Stimulated activated naive CD4-positive, alpha-beta T cell (primary cell): Measurements from ENCODE around the gene SLC5A4.
"Not testable (repeated sequence)": the region's sequence is repeated elsewhere in the genome, so short reads cannot be mapped to it uniquely, and the experiment has no call there.

Experiments used
- DNase-seq, 6 experiments: peaks; one replicate each; lab custom pipeline; 2025; lab: John Stamatoyannopoulos, UW

SLC5A4 gene

DNA sequence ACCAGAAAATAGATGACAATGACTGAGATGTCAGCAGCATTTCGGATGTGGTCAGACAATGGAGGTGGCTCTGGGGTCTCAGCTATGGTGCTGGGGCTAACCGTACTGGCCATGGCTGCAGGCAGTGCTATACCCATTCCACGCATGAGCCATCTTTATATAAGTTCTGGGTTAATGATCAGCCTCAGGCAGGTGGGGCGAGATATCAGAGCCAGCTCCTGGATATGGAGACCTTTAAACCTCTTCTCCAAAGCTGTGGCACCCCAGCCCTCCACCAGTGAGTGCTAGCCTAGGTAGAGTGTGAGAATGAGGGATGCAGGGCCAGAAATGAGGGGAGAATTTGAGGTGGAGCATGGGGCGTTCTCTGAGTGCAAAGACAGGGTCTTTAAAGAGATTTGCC lies at the start of gene SLC5A4:
SLC5A4 (minus strand) TSS at position 131 of the 400 bp plus-strand sequence; CDS start at position 113, 18 bp downstream.
- DNase-seq: no peak

GRCh38 chr22:32293921-32294320 lies 38.8 kb upstream of the SLC5A4 start:
- DNase-seq: not testable (repeated sequence)

- DNase-seq: no peak
These were observed 31.2 kb upstream of the SLC5A4 start for GRCh38 chr22:32286290-32286840.

GRCh38 chr22:32281072-32281471 lies 25.9 kb upstream of the SLC5A4 start:
- DNase-seq: no peak

GRCh38 chr22:32275353-32275752 lies 20.2 kb upstream of the SLC5A4 start:
- not testable (repeated sequence) for DNase-seq

DNA sequence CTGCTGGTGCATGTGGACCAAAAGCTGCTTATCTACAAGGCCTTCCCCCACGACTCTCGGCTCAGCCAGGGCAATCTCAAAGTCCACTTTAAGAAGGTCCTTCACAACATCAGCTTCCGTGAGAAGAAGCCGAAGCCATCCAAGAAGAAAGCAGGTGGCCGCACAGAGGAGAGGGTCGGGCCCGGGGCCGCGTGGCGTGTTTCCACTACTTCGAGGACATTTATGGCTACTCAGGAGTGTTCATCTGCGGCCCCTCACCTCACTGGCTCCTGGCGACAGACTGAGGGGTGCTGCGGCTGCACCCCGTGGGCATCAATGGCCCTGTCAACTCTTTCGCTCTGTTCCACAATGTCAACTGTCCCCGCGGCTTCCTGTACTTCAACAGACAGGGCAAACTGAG lies 16.2 kb upstream of the SLC5A4 start:
- no peak for DNase-seq

DNA sequence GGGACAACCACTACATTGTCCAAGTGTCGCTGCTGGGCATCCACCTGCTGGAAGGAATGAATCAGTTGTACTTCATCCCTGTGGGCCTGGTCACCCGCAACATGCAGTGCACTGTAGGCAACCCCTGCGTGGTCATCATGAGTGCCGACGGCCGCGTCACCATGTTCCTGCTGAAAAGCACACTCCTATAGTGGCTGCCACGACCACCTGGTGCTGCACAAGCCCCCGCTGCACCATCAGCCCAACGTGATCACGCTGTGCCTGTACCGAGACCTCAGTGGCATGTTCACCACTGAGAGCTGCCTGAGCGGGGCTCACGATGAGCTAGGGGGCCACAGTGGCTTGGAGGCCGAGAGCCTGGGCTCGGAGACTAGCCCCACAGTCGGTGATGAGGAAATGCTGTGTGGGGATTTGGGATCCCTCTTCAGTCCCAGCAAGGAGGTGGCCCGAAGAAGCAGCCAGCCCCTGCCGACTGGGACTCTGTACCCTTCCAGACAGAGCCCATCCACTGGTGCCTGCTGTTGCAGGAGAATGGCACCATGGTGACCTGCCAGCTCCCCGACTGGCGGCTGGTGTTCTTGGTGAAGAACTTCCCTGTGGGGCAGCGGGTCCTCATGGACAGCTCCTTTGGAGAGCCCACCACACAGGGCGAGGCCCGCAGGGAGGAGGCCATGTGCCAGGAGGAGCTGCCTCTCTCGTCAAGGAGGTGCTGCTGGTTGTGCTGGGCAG lies 15.7 kb upstream of the SLC5A4 start:
- DNase-seq: no peak

DNA sequence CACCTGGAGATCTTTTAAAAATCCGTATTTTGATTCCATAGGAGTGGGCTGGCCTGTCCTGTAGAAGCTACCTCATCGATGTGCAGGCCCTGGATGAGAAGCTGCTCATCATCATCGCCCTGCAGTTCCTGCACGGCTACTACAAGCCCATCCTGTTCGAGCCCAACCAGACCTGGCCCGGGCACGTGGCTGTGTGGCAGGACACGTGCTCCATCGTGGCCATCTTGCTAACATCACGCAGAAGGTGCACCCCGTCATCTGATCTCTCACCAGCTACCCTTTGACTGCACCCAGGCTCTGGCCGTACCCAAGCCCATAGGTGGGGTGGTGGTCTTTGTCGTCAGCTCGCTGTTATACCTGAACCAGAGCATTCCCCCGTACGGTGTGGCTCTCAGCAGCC lies 14.2 kb upstream of the SLC5A4 start:
- DNase-seq: no peak

DNA sequence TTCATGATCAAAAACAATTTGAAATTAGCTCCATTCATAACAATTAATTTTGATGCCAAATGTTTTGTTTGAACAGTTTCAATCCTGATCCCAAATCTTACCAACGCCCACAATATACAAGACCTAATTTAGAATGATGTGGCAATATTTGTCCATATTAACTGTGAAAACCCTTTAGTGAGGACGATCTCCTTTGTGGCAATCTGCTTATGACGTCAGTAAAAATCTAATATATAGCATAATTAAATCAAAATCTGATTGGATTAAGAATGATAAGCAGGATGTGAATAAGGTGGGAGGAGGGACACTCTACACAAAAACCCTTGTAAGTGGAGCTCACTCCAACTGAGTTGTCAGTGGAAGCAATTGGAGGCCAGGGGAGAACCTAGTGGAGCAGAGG lies 11.9 kb upstream of the SLC5A4 start:
- no peak for DNase-seq

DNA sequence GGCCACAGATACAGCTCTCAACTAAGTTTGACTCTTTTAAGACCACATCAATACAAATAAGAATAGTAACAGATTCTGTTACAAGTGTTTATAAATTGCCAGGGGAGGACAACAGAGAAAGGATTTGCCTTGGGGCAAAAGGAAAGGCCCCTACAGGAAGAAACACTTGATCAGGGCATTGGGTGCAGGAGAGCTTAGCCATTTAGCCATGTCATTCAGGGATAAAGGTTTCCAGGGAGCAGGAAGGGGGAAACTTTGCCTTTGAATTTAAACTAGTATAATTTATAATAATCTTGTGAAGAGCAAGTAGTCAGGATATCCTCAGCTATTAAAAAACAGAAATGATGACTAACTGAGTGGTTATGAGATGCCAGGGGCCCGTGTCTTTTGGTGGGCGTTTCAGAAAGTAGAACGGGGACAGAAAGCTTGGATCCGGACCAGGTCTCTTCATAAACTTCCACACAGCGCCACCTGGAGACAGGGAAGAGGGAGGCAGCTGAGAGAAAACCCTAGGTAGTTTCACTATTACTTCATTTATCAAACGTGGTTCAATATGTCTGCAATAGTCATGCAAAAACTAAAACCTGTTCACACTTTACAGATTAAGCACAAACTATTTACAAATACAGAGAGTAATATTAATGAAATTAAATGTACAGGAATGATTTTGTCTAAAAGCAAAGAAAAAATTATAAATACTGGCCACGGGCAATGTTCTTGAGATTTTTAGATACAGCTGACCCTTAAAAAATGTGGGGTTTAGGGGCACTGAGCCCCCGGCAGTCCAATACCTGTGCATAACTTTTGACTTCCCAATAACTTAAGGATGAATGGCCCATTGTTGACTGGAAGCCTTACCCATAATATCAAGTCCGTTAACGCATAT lies 11.0 kb upstream of the SLC5A4 start:
- peak; percentile 7 to 66 (median 42) for DNase-seq

DNA sequence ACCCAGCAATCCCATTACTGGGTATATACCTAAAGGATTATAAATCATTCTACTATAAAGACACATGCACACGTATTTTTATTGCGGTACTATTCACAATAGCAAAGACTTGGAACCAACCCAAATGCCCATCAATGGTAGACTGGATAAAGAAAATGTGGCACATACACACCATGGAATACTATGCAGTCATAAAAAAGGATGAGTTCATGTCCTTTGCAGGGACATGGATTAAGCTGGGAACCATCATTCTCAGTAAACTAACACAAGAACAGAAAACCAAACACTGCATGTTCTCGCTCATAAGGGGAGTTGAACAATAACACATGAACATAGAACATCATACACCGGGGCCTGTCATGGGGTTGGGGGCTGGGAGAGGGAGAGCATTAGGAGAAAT lies 8.5 kb upstream of the SLC5A4 start:
- not testable (repeated sequence) for DNase-seq

- DNase-seq: no peak
These were observed 6.2 kb upstream of the SLC5A4 start for GRCh38 chr22:32261306-32261705.

GRCh38 chr22:32258791-32259190 lies 3.6 kb upstream of the SLC5A4 start:
- no peak for DNase-seq

GRCh38 chr22:32255726-32256125 lies 579 bp upstream of the SLC5A4 start:
- no peak for DNase-seq

DNA sequence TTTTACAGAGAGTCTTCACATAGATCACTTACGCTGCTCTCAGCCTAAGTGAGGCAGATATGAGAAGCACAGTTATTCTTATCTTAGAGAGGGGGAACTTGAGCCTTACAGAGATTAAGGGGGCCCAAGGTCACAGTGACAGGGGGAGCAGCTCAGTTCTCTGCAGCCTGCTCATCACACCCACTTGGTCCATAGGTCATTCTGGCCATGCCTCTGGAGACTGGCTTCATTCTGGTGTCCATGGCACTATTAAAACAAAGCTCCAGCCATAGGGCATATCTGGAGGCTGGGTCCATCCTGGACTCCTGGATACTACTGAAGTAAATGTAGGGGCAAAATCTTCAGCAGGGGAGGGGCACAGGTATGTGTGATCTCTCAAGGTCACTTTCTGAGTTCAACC lies 5.9 kb downstream of the SLC5A4 start:
- no peak for DNase-seq

DNA sequence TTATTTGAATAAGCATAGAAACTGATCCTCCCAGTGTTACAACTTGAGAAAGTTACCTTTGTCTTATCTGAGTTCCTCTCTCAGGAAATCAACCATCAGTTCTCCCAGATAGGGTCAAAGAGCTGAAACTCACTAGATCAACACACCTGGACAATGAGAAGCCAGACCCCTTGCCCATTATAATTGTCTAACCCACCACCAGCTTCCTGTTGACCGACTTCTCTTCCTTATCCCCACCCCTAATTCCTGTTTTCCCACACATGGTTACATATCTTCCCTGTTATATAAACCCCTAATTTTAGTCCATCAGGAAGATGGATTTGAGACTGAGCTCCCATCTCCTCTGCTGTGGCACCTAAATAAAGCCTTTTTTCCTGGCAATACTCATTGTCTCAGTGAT lies 6.9 kb downstream of the SLC5A4 start:
- no peak for DNase-seq

DNA sequence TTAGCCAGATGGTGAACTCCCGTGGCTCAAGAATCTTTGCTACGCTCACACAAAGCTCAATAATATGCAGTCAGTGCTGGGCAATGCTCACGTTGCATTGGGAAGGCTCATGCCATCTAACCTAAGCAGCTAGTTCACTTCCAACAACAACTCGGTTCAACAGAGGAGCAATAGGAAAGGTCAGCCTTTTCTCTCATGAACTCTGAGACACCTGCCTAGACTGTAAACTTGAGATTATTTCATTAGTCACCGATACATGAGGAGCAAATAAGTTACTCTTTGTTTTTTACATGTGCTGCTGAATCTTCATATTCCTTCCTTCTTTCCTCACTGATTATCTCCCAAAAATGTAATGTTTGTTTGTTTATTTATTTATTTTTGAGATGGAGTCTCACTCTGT lies 9.0 kb downstream of the SLC5A4 start:
- no peak for DNase-seq

DNA sequence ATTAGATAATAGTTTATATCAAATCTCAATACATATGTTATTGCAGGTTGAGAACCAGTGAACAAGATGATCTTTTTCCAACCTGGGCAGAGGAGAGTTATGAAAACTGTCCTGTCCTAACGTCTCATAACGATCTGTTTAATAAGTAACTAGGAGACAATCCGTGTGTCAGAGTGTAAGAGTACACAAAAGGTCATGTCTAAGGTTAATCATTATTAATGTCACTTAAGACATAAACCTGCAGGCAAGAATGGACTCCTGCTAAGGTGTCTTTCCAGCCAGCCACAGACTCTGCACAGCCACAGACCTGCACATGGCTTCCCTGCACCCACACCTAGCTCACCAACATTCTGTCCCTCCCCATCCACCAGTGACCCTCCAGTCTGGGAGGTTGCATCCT lies 10.1 kb downstream of the SLC5A4 start:
- no peak for DNase-seq

DNA sequence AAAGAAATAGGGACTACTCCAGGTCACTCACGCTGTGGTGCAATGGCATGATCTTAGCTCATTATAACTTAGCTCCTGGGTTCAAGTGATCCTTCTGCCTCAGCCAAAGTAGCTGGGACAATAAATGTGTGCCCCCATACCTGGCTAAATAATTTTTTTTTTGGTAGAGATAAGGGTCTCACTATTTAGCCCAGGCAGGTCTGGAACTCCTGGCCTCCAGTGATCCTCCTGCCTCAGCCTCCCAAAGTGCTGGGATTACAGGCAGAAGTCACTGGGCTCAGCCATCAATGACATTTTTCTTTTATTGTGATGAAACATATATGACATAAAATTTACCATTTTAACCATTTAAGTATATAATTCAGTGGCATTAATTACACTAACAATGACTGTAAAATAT lies 10.6 kb downstream of the SLC5A4 start:
- DNase-seq: no peak

GRCh38 chr22:32240461-32240860 lies 14.7 kb downstream of the SLC5A4 start:
- no peak for DNase-seq

DNA sequence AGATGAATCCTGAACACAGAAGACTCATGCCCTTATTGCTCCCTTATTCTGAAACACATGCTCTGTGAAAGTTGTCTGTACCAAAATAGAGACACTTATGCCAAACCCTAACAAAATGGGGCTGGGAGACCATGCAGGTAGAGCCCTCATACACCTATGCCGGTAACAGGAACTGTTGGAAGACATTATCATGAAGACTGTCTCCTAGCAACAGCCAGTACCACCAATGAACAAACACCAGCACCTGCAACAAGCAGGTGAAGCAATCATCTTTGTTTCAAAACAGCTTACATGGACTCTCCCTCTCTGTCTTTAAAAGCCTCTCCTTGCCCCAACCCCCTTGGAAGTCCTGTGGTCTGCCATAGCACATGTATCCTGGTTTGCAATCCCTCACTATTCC lies 17.2 kb downstream of the SLC5A4 start:
- DNase-seq: no peak

DNA sequence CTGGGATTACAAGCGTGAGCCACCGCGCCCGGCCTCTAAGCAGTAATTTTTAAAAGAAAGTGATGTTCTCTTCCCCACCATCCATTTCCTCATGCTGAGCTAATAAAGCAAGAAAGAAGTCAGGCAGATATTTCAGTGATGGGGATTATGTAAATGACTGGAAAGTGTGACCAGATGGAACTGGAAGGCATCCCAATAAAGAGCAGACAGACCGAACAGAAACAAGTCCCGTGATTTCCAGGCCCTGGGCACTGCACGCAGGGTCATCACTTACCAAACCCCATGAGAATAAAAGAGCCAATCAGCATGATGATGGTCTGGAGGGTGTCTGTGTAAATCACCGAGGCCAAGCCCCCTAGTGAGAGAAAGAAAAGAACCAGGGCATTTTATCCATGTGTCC lies 18.2 kb downstream of the SLC5A4 start:
- DNase-seq: no peak

GRCh38 chr22:32233091-32233490 lies 22.1 kb downstream of the SLC5A4 start:
- no peak for DNase-seq
